Neural cell (in vitro differentiated cells): ENCODE results near the gene ZCCHC24. TPM values are rescaled to one million over a fixed set of nuclear protein-coding genes. Genes with fewer than 3 reads are reported as not detected.

Experiments used
- H2AFZ ChIP-seq: fragments of 200-600, 300-800 bp; sonication (generic), shearing (Covaris generic); 2 replicates; pipeline ENCODE4 v1.6.0; 2014; ENCODE audit warnings: low read depth, mild to moderate bottlenecking, antibody characterized with exemption, low read length, moderate library complexity
- H3F3A ChIP-seq: fragments of 200-600 bp; shearing (Covaris generic); 2 replicates; pipeline ENCODE4 v1.6.1; 2016; ENCODE audit warnings: mild to moderate bottlenecking, moderate library complexity, mixed read lengths, antibody characterized with exemption, low read length; ENCODE audit not compliant: insufficient read depth, poor library complexity, severe bottlenecking
- H3K27ac ChIP-seq: fragments of 200-600, 300-800 bp; sonication (generic), shearing (Covaris generic); 2 replicates; pipeline ENCODE4 v1.5.1; 2014; ENCODE audit warnings: mild to moderate bottlenecking, low read length, moderate library complexity
- H3K27me3 ChIP-seq: fragments of 300-800, 200-600 bp; sonication (generic), shearing (Covaris generic); 2 replicates; pipeline ENCODE4 v1.6.0; 2014; ENCODE audit warnings: mild to moderate bottlenecking, low read depth, low read length, moderate library complexity; ENCODE audit not compliant: insufficient read depth
- H3K36me3 ChIP-seq: fragments of 300-800, 200-600 bp; sonication (generic), shearing (Covaris generic); 2 replicates; pipeline ENCODE4 v1.5.1; 2014; ENCODE audit warnings: mild to moderate bottlenecking, antibody characterized with exemption, low read length, moderate library complexity; ENCODE audit not compliant: insufficient read depth
- H3K4me2 ChIP-seq: fragments of 300-800, 200-600 bp; sonication (generic), shearing (Covaris generic); 2 replicates; pipeline ENCODE4 v1.6.0; 2014; ENCODE audit warnings: mild to moderate bottlenecking, low read length
- H3K4me3 ChIP-seq: fragments of 300-800, 200-600 bp; sonication (generic), shearing (Covaris generic); 2 replicates; pipeline ENCODE4 v1.5.1; 2014; ENCODE audit warnings: mild to moderate bottlenecking, low read length, moderate library complexity
- H3K79me2 ChIP-seq: fragments of 200-600 bp; shearing (Covaris generic); replicated peaks from 2 replicates; pipeline ENCODE4 v1.6.0; 2014; ENCODE audit warnings: mild to moderate bottlenecking, low read length, moderate library complexity; ENCODE audit not compliant: insufficient read depth
- H3K9ac ChIP-seq: fragments of 300-800, 200-600 bp; sonication (generic), shearing (Covaris generic); 2 replicates; pipeline ENCODE4 v1.6.1; 2016; ENCODE audit warnings: mild to moderate bottlenecking, low read length, mixed read lengths
- H3K9me2 ChIP-seq: fragments of 200-600 bp; shearing (Covaris generic); 2 replicates; pipeline ENCODE4 v1.6.1; 2016; ENCODE audit warnings: mild to moderate bottlenecking, low read length, mixed read lengths; ENCODE audit not compliant: insufficient read depth
- H3K9me3 ChIP-seq: fragments of 200-600, 300-800 bp; sonication (generic), shearing (Covaris generic); 2 replicates; pipeline ENCODE4 v1.6.1; 2016; ENCODE audit warnings: mild to moderate bottlenecking, mixed run types, low read length, moderate library complexity, mixed read lengths
- H4K20me1 ChIP-seq: fragments of 200-600 bp; shearing (Covaris generic); 2 replicates; pipeline ENCODE4 v1.6.1; 2016; ENCODE audit warnings: mild to moderate bottlenecking, mixed run types; ENCODE audit not compliant: insufficient read depth
- CTCF ChIP-seq: fragments of 450-650 bp; IDR thresholded peaks from 2 replicates; pipeline ENCODE4 v1.5.1; 2014; ENCODE audit warnings: antibody characterized with exemption, mild to moderate bottlenecking, moderate library complexity; ENCODE audit not compliant: poor library complexity, severe bottlenecking
- EP300 ChIP-seq: fragments of 450-650 bp; conservative IDR thresholded peaks from 2 replicates; pipeline ENCODE4 v1.6.1; 2014; ENCODE audit warnings: antibody characterized with exemption, mild to moderate bottlenecking, moderate library complexity; ENCODE audit not compliant: poor library complexity, severe bottlenecking
- EZH2 ChIP-seq: fragments of 200-600, 300-800 bp; shearing (Covaris generic), sonication (generic); IDR thresholded peaks from 2 replicates; pipeline ENCODE4 v1.6.1; 2014; ENCODE audit warnings: antibody characterized with exemption, low read length, borderline replicate concordance, mild to moderate bottlenecking; ENCODE audit not compliant: insufficient read depth, poor library complexity, severe bottlenecking
- MXI1 ChIP-seq: fragments of 450-650 bp; conservative IDR thresholded peaks from 2 replicates; pipeline ENCODE4 v1.6.1; 2014; ENCODE audit warnings: antibody characterized with exemption, mild to moderate bottlenecking; ENCODE audit not compliant: poor library complexity, severe bottlenecking
- POLR2AphosphoS5 ChIP-seq: IDR thresholded peaks from 2 replicates; pipeline ENCODE4 v1.6.1; 2012
- RAD21 ChIP-seq: fragments of 450-650 bp; conservative IDR thresholded peaks from 2 replicates; pipeline ENCODE4 v1.6.1; 2014; ENCODE audit warnings: antibody characterized with exemption, mild to moderate bottlenecking, moderate library complexity
- SMC3 ChIP-seq: fragments of 450-650 bp; conservative IDR thresholded peaks from 2 replicates; pipeline ENCODE4 v1.6.1; 2014; ENCODE audit warnings: antibody characterized with exemption, mild to moderate bottlenecking, moderate library complexity; ENCODE audit not compliant: poor library complexity
- TAF1 ChIP-seq: IDR thresholded peaks from 2 replicates; pipeline ENCODE4 v1.6.1; 2012; ENCODE audit warnings: low read depth
- polyA plus RNA-seq: library from polyadenylated mRNA; depleted of rRNA; stranded (reverse); fragments of >200 nt; gene quantifications from 2 replicates; pipeline ENCODE4 v1.2.3, GENCODE V29; 2014
- TF ChIP-seq, protein P1 (sequence below): IDR thresholded peaks from 2 replicates; pipeline ENCODE4 v1.6.1; 2012; ENCODE audit warnings: borderline replicate concordance

The ZCCHC24 gene
- polyA plus RNA-seq, 1 donor from 2014 or later, result not detected

- Histone ChIP-seq H3K9ac (no peak overlapping the region), H3F3A (no peaks in the 10 kb centered on the region), H3K9me3 (no peaks in the 10 kb centered on the region), H3K4me3 (no peak overlapping the region), H3K79me2 (no peaks in the 10 kb centered on the region), H3K27ac (no peak overlapping the region), H4K20me1 (no peaks in the 10 kb centered on the region), H3K36me3 (no peaks in the 10 kb centered on the region), H2AFZ (no peak overlapping the region), H3K4me2 (no peak overlapping the region), H3K27me3 (no peaks in the 10 kb centered on the region), H3K9me2 (no peaks in the 10 kb centered on the region)
- TF ChIP-seq TAF1, result no peak
- no peak for TF ChIP-seq POLR2AphosphoS5
- TF ChIP-seq EP300, result no peak
- no peak for TF ChIP-seq MXI1
- TF ChIP-seq RAD21, result no peak
- no peak for TF ChIP-seq SMC3
- TF ChIP-seq CTCF, result no peak
- TF ChIP-seq EZH2, result no peak
- TF ChIP-seq, protein P1, sequence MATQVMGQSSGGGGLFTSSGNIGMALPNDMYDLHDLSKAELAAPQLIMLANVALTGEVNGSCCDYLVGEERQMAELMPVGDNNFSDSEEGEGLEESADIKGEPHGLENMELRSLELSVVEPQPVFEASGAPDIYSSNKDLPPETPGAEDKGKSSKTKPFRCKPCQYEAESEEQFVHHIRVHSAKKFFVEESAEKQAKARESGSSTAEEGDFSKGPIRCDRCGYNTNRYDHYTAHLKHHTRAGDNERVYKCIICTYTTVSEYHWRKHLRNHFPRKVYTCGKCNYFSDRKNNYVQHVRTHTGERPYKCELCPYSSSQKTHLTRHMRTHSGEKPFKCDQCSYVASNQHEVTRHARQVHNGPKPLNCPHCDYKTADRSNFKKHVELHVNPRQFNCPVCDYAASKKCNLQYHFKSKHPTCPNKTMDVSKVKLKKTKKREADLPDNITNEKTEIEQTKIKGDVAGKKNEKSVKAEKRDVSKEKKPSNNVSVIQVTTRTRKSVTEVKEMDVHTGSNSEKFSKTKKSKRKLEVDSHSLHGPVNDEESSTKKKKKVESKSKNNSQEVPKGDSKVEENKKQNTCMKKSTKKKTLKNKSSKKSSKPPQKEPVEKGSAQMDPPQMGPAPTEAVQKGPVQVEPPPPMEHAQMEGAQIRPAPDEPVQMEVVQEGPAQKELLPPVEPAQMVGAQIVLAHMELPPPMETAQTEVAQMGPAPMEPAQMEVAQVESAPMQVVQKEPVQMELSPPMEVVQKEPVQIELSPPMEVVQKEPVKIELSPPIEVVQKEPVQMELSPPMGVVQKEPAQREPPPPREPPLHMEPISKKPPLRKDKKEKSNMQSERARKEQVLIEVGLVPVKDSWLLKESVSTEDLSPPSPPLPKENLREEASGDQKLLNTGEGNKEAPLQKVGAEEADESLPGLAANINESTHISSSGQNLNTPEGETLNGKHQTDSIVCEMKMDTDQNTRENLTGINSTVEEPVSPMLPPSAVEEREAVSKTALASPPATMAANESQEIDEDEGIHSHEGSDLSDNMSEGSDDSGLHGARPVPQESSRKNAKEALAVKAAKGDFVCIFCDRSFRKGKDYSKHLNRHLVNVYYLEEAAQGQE, result no peak
These were observed 67.7 kb downstream of the ZCCHC24 start for GRCh38 chr10:79377557-79378382.

GRCh38 chr10:79376751-79377556 is 68.5 kb downstream of the ZCCHC24 start:
- Histone ChIP-seq H3K4me3 (no peak overlapping the region), H3K27me3 (no peaks in the 10 kb centered on the region), H3K36me3 (no peaks in the 10 kb centered on the region), H3K9me2 (no peaks in the 10 kb centered on the region), H3K79me2 (no peaks in the 10 kb centered on the region), H2AFZ (no peak overlapping the region), H4K20me1 (no peaks in the 10 kb centered on the region), H3K9ac (no peak overlapping the region), H3K27ac (no peak overlapping the region), H3K4me2 (no peak overlapping the region), H3K9me3 (no peaks in the 10 kb centered on the region), H3F3A (no peaks in the 10 kb centered on the region)
- no peak for TF ChIP-seq CTCF
- no peak for TF ChIP-seq RAD21
- no peak for TF ChIP-seq EZH2
- TF ChIP-seq EP300, result no peak
- TF ChIP-seq SMC3, result no peak
- no peak for TF ChIP-seq POLR2AphosphoS5
